NCI-H2081 (cell line): ENCODE measurements around the gene EIF4G3.
"Not testable (repeated sequence)": the region's sequence is repeated elsewhere in the genome, so short reads cannot be mapped to it uniquely, and the experiment has no call there.

ENCODE experiments used
- DNase-seq, 2 experiments: peaks; one replicate each; lab custom pipeline; 2025; lab: John Stamatoyannopoulos, UW

EIF4G3 gene

DNA sequence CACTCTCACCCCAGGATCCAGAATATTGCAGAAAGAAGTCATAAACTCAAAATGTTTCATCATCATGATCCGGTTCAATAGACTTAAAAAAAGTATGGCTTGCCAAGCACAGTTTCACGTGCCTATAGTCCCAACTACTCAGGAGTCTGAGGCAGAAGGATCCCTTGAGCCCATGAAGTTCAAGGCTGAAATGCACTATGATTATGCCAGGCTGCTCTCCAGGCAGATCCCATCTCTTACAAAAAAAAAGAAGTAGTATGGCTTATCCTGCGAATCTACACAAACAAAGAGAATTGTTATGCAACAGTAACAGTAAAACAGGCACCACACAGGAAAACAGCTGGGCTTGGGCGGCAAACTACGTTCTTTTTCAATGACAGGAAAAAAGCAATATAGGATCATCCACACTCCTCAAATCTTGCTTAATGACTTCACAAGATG is 76.2 kb downstream of the EIF4G3 start:
- no peak for DNase-seq

DNA sequence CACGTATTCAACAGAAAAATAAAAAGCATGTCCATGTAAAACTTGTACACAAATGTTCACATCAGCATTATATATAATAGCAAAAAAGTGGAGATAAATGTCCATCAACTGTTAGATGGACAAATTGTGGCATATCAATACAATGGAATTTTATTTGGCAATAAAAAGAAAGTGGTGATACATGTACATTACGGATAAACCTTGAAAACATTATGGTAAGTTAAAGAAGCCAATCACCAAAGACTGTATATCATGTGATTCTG is 76.9 kb downstream of the EIF4G3 start:
- no peak for DNase-seq

DNA sequence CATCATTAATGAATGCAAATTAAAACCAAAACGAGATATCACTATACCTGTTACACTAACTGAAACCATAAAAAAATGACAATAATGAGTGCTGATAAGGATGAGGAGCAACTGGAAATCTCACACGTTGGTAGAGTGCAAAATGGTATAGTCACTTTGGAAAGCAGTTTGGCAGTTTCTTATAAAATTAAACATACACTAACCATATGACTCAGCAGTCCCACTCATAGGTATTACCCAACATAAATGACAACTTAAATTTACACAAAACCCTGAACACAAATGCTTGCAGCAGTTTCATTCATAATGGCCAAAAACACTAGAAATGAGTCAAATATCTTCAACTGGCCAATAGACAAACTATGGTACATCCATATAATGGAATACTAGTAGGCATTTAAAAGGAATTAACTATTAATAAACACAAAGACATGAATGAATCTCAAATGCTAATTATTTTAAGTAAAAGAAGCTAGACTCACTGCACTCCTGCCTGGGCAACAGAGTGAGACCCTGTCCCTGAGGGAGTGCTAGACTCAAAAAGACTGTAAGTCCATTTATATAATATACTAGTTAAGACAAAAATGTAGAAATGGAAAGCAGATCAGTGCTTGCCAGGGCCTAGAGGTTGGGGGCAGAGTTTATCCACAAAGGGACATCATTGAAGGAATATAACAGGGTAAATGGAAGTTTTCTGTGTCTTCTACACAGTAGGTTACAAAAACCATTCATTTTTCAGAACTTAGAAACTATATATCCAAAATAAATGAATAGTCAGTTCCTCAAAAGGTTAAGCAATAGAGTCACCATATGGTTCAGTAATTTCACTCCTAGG is 77.4 kb downstream of the EIF4G3 start:
- DNase-seq: no peak

DNA sequence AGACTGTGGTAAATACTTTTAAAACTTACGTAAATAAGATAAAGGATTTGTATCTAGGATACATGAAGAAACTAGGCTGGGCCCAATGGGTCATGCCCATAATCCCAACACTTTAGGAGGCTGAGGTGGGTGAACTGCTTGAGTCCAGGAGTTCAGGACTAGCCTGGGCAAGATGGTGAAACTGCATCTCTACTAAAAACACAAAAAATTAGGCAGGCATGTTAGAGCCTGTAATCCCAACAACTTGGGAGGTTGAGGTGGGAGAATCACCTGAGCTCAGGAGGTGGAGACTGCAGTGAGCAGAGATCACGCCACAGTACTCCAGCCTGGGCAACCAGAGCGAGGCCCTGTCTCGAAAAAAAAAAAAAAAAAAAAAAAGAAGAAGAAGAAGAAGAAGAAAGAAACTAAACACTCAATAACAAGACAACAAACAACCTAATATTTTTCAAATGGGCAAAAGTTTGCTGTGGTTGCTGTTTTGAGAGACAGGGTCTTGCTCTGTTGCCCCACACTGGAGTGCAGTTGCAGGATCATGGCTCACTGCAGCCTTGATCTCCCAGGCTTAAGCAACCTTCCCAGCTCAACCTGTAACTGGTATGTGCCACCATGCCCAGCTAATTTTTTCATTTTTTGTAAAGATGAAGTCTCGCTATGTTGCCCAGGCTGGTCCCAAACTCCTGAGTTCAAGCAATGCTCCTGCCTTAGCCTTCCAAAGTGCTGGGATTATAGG is 78.3 kb downstream of the EIF4G3 start:
- DNase-seq: no peak

DNA sequence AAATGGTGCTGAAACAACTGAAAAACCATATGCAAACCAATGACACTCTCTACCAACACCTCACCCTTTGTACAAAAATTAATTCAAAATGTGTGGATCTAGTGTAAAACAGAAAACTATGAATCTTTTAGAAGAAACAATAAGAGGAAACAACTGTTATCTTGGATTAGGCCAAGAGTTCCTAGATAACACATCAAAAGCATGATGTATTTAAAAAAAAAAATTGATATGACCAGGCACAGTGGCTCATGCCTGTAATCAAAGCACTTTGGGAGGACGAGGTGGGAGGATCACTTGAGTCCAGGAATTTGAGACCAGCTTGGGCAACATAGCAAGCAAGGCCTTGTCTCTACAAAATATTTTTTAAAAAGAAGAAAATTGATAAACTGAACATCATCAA is 79.0 kb downstream of the EIF4G3 start:
- no peak for DNase-seq

DNA sequence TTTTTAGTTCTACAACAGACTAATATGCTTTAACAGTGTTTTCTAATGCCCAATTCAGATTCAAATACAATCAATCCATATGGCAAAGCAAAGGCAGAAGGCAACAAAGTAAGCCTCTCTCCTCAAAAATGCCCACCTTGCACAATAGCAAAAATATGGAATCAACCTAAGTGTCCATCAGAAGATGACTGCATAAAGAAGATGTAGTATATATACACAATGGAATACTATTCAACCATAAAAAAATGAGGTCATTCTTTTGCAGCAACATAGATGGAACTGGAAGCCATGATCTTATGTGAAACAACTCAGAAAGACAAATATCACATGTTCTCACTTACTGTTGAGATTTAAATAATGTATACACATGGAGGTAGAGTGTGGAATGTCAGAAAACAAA is 80.7 kb downstream of the EIF4G3 start:
- no peak for DNase-seq

DNA sequence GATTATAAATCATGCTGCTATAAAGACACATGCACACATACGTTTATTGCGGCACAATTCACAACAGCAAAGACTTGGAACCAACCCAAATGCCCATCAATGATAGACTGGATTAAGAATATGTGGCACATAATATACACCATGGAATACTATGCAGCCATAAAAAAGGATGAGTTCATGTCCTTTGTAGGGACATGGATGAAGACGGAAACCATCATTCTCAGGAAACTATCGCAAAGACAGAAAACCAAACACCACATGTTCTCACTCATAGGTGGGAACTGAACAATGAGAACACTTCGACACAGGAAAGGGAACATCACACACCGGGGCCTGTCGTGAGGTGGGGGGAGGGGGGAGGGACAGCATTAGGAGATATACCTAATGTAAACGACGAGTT is 82.4 kb downstream of the EIF4G3 start:
- not testable (repeated sequence) for DNase-seq

DNA sequence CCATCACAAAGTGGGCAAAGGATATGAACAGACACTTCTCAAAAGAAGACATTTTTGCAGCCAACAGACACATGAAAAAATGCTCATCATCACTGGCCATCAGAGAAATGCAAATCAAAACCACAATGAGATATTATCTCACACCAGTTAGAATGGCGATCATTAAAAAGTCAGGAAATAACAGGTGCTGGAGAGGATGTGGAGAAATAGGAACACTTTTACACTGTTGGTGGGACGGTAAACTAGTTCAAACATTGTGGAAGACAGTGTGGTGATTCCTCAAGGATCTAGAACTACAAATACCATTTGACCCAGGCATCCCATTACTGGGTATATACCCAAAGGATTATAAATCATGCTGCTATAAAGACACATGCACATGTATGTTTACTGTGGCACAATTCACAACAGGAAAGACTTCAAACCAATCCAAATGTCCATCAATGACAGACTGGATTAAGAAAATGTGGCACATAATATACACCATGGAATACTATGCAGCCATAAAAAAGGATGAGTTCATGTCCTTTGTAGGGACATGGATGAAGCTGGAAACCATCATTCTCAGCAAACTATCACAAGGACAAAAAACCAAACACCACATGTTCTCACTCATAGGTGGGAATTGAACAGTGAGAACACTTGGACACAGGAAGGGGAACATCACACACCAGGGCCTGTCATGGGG is 83.3 kb downstream of the EIF4G3 start:
- not testable (repeated sequence) for DNase-seq

DNA sequence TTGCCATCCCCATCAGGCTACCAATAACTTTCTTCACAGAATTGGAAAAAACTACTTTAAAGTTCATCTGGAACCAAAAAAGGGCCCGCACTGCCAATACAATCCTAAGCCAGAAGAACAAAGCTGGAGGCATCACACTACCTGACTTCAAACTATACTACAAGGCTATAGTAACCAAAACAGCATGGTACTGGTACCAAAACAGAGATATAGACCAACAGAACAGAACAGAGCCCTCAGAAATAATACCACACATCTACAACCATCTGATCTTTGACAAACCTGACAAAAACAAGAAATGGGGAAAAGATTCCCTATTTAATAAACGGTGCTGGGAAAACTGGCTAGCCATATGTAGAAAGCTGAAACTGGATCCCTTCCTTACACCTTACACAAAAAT is 84.2 kb downstream of the EIF4G3 start:
- not testable (repeated sequence) for DNase-seq

DNA sequence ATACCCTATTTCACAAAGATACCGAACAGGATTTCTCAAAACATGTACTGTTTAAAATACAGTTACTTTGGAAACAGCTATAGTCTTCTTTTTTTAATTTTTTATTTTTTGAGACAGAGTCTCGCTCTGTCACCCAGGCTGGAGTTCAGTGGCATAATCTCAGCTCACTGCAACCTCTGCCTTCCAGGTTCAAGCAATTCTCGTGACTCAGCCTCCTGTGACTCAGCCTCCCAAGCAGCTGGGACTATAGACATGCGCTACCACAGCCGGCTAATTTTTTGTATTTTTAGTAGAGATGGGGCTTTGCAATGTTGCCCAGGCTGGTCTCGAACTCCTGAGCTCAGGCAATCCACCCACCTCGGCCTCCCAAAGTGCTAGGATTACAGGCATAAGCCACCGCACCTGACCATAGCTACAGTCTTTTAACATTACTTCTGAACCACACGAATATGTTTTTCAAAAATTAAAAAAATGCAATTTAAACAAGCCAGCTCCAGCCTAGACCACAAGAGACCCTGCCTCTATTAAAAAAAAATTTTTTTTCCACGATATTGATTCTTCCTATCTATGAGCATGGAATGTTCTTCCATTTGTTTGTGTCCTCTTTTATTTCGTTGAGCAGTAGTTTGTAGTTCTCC is 85.5 kb downstream of the EIF4G3 start:
- not testable (repeated sequence) for DNase-seq

DNA sequence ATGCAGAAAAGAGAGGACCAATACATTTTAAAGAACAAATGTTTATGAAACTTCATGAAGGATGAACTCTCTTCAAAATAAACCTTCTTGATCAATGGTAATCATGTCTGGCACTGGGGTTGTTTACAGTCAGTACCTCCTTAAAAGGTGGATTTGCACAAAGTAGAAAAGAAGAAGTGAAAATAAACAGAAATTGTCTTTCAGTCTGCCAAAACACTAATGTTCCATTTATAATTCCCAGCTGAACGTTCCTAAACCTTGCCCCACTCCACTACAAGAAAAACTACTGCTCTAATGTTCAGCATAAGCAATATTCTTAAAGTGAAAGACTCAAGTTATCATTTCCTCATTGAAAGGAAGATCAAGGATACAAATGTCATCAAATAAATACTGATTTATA is 86.2 kb downstream of the EIF4G3 start:
- DNase-seq: no peak

DNA sequence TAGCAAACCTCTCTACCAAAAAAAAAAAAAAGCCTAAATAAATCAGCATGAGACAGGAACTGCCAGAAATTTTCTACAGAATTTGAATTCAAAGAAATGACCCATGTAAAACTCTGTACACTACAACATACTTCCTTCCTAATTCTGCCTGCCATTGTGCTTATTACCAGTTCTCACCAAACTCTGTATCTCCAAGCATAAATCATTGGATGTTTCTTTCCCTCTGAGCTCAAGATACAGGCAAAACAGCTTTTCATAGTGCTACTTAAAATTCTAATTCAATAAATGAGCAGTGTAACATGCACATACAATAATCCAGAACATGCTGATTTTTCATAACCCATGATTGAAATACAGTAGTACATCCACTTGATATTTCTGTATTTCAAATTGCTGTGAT is 87.0 kb downstream of the EIF4G3 start:
- DNase-seq: no peak

DNA sequence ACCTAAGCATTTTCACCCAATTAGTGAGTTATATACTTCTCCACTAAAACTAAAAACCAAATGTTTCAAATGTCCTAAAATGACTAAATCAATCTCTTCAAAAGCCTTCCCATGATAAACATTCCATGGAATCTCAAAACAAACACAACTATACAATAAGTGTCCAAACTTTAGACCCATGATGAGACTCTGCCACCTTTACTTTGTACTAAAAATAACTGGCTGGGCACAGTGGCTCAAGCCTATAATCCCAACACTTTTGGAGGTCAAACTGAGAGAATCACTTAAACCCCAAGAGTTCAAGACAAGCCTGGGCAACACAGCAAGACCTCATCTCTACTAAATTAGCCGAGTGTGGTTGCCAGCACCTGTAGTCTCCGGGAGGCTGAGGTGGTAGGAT is 87.4 kb downstream of the EIF4G3 start:
- DNase-seq: no peak

DNA sequence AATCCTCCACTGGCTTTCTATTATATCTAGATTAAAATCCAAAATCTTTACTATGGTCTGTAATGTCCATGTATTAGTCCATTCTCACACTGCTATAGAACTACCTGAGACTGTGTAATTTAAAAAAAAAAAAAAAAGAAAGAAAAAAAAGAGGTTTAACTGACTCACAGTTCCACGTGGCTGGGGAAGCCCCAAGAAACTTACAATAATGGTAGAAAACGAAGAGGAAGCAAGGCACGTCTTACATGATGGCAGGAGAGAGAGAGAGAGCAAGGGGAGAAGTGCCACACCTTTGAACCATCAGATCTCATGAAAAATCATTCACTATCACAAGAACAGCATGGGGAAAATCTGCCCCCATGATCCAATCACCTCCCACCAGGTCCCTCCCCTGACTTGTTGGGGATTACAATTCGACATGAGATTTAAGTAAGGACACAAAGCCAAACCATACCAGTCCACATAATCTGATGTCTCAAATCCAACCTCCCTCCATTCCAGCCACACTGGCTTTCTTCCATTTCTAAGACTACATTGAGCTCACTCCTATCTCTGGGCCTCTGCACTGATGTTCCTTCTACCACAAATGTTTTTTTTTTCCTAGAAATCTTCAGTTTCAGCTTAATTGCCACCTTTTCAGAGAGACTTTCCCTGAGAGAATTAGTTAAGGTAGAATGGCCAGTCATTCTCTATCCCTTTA is 92.4 kb downstream of the EIF4G3 start:
- DNase-seq: no peak

DNA sequence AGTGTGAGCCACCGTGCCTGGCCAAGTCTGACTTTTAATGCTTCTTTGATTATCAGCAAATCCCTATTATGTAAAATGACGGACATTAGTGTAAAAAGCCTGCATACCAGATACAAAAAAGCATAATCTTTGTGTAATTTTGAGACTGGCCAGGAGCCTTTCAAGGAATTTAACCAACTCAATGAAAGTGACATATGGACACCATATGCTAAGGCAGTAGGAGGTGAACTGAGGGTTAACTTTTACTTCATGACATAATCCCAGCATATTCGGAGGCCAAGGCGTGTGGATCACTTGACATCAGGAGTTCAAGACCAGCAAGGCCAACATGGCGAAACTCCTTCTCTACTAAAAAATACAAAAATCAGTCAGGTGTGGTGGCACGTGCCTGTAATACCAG is 94.6 kb downstream of the EIF4G3 start:
- DNase-seq: no peak

DNA sequence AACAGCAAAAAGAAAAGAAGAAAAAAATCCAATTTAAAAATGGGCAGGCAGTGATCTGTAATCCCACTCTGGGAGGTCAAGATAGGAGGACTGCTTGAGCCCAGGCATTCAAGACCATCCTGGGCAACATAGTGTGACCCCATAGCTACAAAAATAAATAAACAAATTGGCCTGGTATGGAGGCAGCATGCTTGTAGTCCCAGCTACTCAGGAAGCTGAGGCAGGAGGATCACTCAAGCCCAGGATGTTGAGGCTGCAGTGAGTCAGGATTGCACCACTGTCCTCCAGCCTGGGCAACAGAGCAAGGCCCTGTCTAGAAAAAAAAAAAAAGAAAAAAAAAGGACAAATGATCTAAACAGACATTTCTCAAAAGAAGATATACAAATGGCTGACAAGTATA is 99.6 kb downstream of the EIF4G3 start:
- DNase-seq: no peak

DNA sequence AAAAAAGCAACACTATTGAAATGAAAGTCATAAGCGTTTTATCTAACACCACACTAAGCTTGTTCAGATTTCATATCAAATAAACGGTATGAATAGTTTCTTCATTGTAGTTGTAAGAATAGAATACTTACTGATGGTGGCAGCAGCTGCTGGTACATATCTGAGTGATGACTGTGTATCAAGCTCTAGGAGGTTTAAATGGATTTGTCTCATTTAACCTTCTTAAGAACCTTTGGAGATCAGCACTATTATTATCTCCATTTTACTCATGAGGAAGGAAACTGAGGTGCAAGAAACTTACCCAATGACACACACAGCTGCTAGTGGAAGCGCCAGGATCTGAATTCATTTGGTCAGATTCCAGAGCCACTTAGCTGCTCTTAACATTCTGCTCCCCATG is 104.0 kb downstream of the EIF4G3 start:
- no peak for DNase-seq

DNA sequence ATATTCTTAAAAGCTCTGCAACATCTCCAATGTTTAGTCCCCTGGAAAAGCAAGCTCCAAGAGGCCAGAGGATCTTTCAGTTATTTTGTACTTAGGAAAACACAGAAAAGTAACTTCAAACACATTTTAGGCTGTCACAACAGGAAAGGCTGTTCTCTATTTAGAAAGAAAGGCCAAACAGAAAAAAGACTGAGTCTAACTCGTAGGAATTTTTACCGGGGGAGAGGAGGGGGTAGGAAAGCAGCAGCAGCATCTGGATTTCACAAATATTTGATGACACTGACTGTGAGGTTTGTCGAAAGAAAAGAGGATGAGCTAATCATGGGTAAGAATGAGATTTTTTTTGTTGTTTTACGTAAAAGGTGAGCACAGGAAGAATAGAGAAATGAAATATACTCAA is 107.1 kb downstream of the EIF4G3 start:
- no peak for DNase-seq

DNA sequence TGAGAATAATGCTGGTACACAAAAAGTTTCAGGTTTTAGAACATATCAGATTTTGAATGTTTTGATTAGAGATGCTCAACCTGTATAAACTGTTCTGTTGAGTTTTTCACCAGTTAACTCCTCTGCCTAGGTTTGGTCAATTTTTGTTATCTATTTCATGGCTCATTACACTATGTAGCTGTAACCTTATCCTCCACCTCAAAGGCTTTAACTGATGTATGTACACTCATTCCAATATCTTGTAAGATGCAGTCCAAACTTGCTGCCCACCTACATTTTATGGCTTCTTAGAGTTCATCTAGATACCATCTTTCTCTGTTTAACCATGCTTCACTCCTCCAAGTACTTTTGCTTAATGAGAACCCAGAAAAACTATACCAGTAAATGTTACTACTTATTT is 107.8 kb downstream of the EIF4G3 start:
- no peak for DNase-seq

DNA sequence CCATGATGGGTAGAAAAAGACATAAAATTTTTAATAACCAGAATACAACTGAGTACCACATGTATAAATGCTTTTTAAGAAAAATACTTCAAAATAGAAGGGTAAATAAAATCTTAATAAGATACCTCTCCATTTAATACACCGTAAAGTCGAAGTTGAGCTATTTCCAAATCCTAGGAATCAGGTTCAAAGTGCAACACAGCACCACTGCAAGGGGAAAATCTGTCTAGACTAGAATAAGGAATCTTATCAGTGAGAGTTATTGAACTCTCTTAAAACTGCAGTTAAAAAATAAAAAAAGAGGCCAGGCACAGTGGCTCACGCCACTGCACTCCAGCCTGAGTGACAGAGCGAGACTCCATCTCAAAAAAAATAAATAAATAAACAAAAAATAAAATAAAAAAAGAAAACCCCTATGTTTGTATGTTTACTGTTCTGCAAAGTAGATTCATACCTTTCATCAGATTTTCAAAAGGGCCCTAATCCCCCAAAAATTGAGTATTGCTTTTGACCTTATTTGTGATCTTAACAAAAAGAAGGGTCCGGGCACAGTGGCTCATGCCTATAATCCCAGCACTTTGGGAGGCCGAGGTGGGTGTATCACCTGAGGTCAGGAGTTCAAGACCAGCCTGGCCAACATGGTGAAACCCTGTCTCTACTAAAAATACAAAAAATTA is 109.0 kb downstream of the EIF4G3 start:
- no peak for DNase-seq

DNA sequence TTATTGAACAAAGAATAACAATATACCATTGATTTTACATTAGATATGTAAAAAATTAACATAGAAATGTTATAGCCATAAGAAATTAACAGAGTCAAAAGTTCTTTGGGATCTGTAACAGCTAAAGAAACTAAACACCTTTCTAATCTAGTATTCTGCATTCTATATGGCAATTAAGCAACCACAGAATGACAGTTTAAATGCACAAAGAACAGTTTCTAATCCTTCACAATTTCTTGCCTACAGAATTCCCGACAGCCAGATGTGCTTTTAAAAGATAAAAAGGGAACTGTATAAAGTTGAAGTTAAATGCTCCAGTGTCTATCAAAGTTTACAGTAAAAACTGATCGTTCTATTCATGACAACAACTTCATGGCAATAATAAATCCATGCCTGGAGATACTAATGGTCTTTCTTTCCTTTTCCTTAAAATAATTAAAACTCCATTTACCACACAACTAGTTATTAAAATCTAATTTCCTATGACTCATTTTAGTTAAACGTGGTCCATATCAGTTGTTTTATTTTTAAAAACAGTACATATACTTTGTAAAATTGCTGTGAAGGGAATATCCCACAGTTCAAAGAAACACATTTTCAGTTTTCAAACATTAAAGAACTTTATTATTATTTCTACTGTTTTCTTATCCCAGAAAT is 110.2 kb downstream of the EIF4G3 start:
- no peak for DNase-seq
